Tongue (tissue), 2 donors: ENCODE results near the gene OR2T12. TPM values are rescaled to one million over a fixed set of nuclear protein-coding genes. Genes with fewer than 3 reads are reported as not detected.
A peak's percentile ranks its signal among the peaks of the same experiment; 100 is the strongest.
"Not testable (repeated sequence)": the region's sequence is repeated elsewhere in the genome, so short reads cannot be mapped to it uniquely, and the experiment has no call there.

Experiments used
- DNase-seq: peaks from one replicate; pipeline ENCODE4 v3.0.0-alpha.2; 2015
- total RNA-seq: library from RNA; depleted of rRNA; stranded (reverse); fragments of >200 nt; gene quantifications from one replicate; pipeline ENCODE4 v1.2.3, GENCODE V29; 2014

The OR2T12 gene, protein sequence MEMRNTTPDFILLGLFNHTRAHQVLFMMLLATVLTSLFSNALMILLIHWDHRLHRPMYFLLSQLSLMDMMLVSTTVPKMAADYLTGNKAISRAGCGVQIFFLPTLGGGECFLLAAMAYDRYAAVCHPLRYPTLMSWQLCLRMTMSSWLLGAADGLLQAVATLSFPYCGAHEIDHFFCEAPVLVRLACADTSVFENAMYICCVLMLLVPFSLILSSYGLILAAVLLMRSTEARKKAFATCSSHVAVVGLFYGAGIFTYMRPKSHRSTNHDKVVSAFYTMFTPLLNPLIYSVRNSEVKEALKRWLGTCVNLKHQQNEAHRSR
- total RNA-seq: not detected

- no peak for DNase-seq
Measured at GRCh38 chr1:248303324-248303723, at the start of gene OR2T12. Gene OR2T12 (minus strand): TSS chr1:248303424. CDS start chr1:248295578, 7,846 bp downstream.

GRCh38 chr1:248348475-248348874 is 45.3 kb upstream of the OR2T12 start, which contains the start of gene OR14C36:
Gene OR14C36 (plus strand): TSS chr1:248348775. CDS start chr1:248348775, 0 bp downstream.
- no peak for DNase-seq

GRCh38 chr1:248343451-248343850 is 40.2 kb upstream of the OR2T12 start:
- no peak for DNase-seq

DNA sequence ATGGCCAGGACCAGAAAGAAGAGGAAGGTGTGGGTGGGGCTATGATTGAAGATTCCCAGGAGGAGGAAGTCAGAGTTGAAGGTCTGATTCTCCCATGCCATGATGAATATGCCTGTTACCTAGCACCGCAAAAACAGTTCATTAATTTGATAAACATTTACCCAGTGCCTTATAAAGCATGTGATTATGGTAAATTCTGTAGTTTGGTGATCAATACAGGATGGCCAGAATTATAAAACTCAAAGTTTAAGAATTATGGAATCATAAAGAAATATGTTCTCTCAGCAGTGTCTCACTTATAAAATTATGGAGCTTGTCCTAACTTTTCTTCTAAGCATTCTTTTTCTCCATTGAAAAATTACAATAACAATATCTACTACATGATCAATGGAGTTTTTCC is 21.2 kb upstream of the OR2T12 start, which contains the start of gene OR2M7:
OR2M7 (minus strand) TSS at position 101 of the 400 bp plus-strand sequence; CDS start at position 101, 0 bp downstream.
- no peak for DNase-seq

GRCh38 chr1:248316796-248317195 is 13.6 kb upstream of the OR2T12 start:
- no peak for DNase-seq

DNA sequence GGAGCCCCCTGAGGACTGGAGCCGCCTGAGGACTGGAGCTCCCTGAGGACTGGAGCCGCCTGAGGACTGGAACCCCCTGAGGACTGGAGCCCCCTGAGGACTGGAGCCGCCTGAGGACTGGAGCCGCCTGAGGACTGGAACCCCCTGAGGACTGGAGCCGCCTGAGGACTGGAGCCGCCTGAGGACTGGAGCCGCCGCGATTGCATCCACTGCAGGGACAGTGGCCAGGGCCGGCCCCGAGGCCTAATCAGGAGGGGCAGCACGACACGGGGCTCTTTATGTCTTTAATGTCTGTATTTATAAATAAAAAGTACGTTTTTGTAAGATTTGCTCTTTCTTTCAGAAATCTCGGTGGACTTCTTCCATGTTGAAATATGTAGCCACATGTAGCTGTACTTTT is 3.5 kb upstream of the OR2T12 start:
- DNase-seq: not testable (repeated sequence)

- no peak for DNase-seq
Measured at GRCh38 chr1:248306103-248306502, 2.9 kb upstream of the OR2T12 start.

- DNase-seq: not testable (repeated sequence)
Measured at GRCh38 chr1:248305672-248306071, 2.4 kb upstream of the OR2T12 start.

DNA sequence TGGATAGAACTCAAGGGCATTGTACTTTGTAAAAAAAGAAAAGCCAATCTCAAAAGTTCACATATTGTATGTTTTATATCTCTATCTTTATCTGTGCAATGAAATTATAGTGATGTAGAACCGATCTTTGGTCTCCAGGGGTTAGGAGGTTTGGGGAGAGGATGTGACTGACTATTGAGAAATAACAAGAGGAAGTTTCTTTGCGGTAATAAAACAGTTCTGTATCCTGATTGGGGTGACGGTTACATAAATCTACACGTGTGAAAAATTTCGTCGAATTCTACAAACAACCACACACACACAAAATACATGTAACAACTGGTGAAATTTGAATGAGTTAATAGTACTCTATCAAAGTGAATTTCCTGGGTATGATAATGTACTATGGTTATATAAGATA is 14.8 kb downstream of the OR2T12 start:
- DNase-seq: no peak

DNA sequence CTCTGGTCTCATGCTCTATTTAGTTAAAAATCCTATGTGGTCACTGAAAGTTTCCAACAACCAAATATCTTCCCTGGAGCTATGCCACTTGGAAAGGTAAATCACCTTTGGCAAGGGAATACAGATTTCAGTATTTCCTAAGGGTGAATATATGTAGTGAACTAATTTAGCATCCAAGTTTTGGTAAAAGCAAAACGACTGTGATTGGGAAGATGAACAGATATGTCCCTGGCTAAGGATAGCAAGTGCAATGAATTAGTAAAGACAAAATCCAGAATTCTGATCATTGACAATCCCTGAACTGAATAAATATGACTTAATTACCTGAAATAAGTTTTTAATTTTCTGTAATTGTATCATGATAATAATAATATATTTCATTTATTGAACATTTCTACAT is 25.3 kb downstream of the OR2T12 start, which contains the start of gene OR2T33:
OR2T33 (minus strand) TSS at position 101 of the 400 bp plus-strand sequence. CDS start 4,162 bp downstream, outside the sequence.
- DNase-seq: no peak

GRCh38 chr1:248273225-248273624 is 30.0 kb downstream of the OR2T12 start:
- not testable (repeated sequence) for DNase-seq

GRCh38 chr1:248268178-248268577 is 35.0 kb downstream of the OR2T12 start:
- DNase-seq: no peak

DNA sequence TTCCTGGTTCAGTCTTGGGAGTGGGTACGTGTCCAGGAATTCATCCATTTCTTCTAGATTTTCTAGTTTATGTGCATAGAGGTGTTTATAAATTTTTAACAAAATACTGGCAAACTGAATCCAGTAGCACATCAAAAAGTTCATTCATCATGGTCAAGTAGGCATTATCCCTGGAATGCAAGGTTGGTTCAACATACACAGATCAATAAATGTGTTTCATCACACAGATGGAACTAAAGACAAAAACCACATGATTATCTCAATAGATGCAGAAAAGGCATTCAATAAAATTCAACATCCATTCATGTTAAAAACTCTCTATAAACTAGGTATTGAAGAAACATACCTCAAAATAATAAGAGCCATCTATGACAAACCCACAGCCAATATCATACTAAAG is 43.9 kb downstream of the OR2T12 start:
- DNase-seq: not testable (repeated sequence)

DNA sequence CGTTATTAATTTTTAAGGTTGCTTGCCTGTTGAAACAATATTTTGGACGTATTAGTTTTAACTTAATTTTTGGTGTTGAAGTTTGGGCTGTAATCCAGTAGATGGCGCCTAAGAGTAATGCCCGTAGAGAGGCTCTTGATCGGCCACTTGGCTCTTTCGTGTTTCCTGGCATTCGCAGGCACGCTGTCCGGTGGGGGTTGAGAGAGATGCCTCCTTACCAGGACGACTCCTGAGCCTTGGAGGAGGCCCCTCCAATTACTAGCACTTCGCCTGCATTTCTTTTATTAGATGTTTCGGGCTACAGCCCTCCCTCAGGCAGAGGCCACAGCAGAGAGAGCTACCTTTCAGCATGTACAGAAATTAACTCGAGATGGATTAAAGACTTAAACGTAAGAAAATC is 60.0 kb downstream of the OR2T12 start:
- DNase-seq: peak; percentile 9

Other genes starting within 250 kb of the OR2T12 start
- not detected for gene OR2L13, start 208.2 kb downstream of the OR2T12 start, total RNA-seq
- not detected for gene OR2M5, start 158.3 kb downstream of the OR2T12 start, total RNA-seq
- gene OR2M2, start 128.6 kb downstream of the OR2T12 start, total RNA-seq: not detected
- gene OR2M3, start 106.2 kb downstream of the OR2T12 start, total RNA-seq: not detected
- not detected for gene OR2M4, start 72.0 kb downstream of the OR2T12 start, total RNA-seq
- not detected for gene OR2T33, start 25.4 kb downstream of the OR2T12 start, total RNA-seq
- gene OR2M7, start 21.1 kb upstream of the OR2T12 start, total RNA-seq: not detected
- gene OR14C36, start 45.4 kb upstream of the OR2T12 start, total RNA-seq: not detected
- gene OR2T4, start 58.2 kb upstream of the OR2T12 start, total RNA-seq: not detected
- gene OR2T6, start 72.3 kb upstream of the OR2T12 start, total RNA-seq: not detected
- not detected for gene OR2T1, start 99.6 kb upstream of the OR2T12 start, total RNA-seq
- gene OR2T2, start 142.2 kb upstream of the OR2T12 start, total RNA-seq: not detected
- not detected for gene OR2T3, start 169.9 kb upstream of the OR2T12 start, total RNA-seq
- gene OR2T5, start 185.2 kb upstream of the OR2T12 start, total RNA-seq: not detected
- gene OR2G6, start 204.6 kb upstream of the OR2T12 start, total RNA-seq: not detected